ENCODE results near the gene TLE7. TPM values are rescaled to one million over a fixed set of nuclear protein-coding genes. Genes with fewer than 3 reads are reported as not detected.

TLE7 gene
- total RNA-seq, 6 donors from 2014 or later, result not detected

- Histone ChIP-seq H3K4me1 (peaks cover 0 to 7% (median 2%) of the 10 kb centered on the region in 4 donors), H3K27me3 (peaks cover 0 to 4% (median 0%) of the 10 kb centered on the region in 4 donors), H3K27ac (no peak overlapping the region), H3K9me3 (no peaks in the 10 kb centered on the region), H3K36me3 (no peaks in the 10 kb centered on the region), H3K4me3 (no peak overlapping the region)
- ATAC-seq (ENCODE audit: low FRiP score in 2 of 2) (no peak), DNase-seq (no peak)
- TF ChIP-seq POLR2A (IDR thresholded peaks at IDR 0.05) (no peak), EP300 (IDR thresholded peaks at IDR 0.05) (no peak), CTCF (IDR thresholded peaks at IDR 0.05) (no peak), POLR2AphosphoS5 (IDR thresholded peaks at IDR 0.05) (no peak)
- 50 to 67% methylated on average over 1 of the region's 1 CpG for WGBS, 2 donors
These were observed 34.1 kb downstream of the TLE7 start for GRCh38 chr16:71407731-71408130.

DNA sequence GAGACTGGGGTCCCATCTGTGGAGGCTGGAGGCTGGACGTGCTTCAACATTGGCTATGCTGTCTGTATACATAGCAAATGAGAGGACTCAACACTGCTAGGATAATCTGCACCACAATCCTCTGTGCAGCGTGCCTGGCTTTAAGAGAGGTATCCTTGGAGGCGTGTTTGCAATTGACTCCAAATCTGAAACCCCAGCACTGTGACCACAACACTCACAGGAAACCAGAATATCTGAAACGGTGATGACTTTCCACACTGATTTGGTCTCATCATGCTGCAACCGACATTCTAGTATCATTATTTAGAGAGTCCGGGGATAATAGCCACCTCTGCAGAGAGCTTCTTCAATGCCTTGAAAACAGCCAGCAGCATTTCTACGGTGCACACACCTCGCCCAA lies 35.1 kb downstream of the TLE7 start:
- DNase-seq, result no peak
- ATAC-seq (ENCODE audit: low FRiP score in 2 of 2), result no peak
- WGBS, 2 donors, result 59 to 63% methylated on average over 8 of the region's 8 CpGs
- Histone ChIP-seq H3K9me3 (no peaks in the 10 kb centered on the region), H3K27me3 (no peaks in the 10 kb centered on the region), H3K27ac (no peak overlapping the region), H3K4me1 (no peaks in the 10 kb centered on the region), H3K4me3 (no peak overlapping the region), H3K36me3 (no peaks in the 10 kb centered on the region)
- TF ChIP-seq EP300 (IDR thresholded peaks at IDR 0.05), result no peak
- TF ChIP-seq POLR2AphosphoS5 (IDR thresholded peaks at IDR 0.05), result no peak
- TF ChIP-seq CTCF (IDR thresholded peaks at IDR 0.05), result no peak
- no peak for TF ChIP-seq POLR2A (IDR thresholded peaks at IDR 0.05)

- Histone ChIP-seq H3K27me3 (no peaks in the 10 kb centered on the region), H3K4me3 (no peak overlapping the region), H3K27ac (no peak overlapping the region), H3K9me3 (no peaks in the 10 kb centered on the region), H3K36me3 (no peaks in the 10 kb centered on the region), H3K4me1 (no peaks in the 10 kb centered on the region)
- 77 to 79% methylated on average over 5 of the region's 5 CpGs for WGBS, 2 donors
- ATAC-seq (ENCODE audit: low FRiP score in 2 of 2) (no peak), DNase-seq (no peak)
- no peak for TF ChIP-seq EP300 (IDR thresholded peaks at IDR 0.05)
- no peak for TF ChIP-seq POLR2A (IDR thresholded peaks at IDR 0.05)
- TF ChIP-seq POLR2AphosphoS5 (IDR thresholded peaks at IDR 0.05), result no peak
- TF ChIP-seq CTCF (IDR thresholded peaks at IDR 0.05), result no peak
These were observed 35.5 kb downstream of the TLE7 start for GRCh38 chr16:71406316-71406715.

DNA sequence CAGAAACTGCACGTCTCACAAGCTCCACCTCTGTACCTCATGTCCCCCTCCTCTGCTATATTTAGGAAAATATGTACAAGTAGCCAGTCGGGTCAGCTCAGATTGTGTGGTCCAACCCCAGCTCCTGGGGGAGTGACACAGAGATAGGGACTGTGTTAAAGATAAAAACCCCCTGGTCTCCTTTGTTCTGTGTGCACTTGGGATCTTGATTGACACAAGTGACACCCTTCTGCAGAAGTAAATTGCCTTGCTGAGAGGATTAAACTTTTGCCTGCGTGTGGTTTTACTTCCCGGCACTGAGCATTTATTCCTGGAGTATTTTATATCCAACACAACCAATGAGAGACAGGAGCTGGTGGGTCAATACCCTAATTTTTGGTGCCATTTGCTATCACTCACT lies 37.5 kb downstream of the TLE7 start:
- no peaks in the 10 kb centered on the region for H3K27me3 ChIP-seq

More for the DNA sequence above, 37.5 kb downstream of the TLE7 start:
- Histone ChIP-seq H3K4me1 (no peaks in the 10 kb centered on the region), H3K27ac (no peak overlapping the region), H3K4me3 (no peak overlapping the region), H3K9me3 (no peaks in the 10 kb centered on the region), H3K36me3 (no peaks in the 10 kb centered on the region)
- no peak for DNase-seq
- WGBS, 2 donors, result 71 to 74% methylated on average over 4 of the region's 4 CpGs
- no peak for ATAC-seq (ENCODE audit: low FRiP score in 2 of 2)
- TF ChIP-seq EP300 (IDR thresholded peaks at IDR 0.05) (no peak), POLR2A (IDR thresholded peaks at IDR 0.05) (no peak), POLR2AphosphoS5 (IDR thresholded peaks at IDR 0.05) (no peak), CTCF (IDR thresholded peaks at IDR 0.05) (no peak)
